GM12891 (cell line): ENCODE data around the gene OPCML.

Experiments
- POLR2A ChIP-seq: IDR thresholded peaks from 2 replicates; pipeline ENCODE4 v1.6.1; 2011; ENCODE audit warnings: low read depth, low read length, control low read depth
- POLR2AphosphoS5 ChIP-seq: IDR thresholded peaks from 2 replicates; pipeline ENCODE4 v1.6.1; 2011; ENCODE audit warnings: low read depth, low read length, control low read depth

DNA sequence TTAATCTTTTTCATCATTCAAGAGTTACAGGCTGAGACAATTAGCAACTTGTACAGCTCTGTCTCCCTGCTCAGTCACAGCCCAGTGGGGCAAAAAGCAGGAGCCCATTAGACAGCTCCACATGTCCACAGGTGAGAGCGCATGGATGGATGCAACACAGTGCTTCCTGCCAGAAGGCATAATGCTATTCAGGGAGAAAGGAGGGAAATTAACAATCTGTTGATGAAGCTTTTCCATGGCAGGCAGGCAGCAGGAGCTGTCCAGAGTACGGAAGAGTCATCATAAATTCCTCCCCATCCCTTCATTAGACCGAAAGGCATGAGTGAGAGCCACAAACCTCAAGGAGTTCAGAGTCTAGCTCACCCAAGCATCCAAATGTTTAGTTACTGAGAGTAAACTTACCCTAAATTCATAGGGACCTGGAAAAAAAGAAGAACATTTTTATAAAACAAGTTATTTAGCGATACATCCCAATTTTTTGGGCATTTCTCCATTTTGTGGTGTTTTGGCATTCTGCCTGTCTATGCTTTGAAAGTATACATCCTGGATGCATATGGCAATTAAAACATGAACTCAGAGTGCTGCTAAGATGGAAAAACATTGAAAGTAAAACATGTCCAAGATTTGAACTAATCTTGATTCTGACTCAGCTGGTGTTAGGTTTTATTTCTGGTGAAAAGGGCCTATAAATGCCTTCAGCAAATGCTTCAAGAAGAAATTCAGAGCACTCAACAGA lies 428.1 kb downstream of the OPCML start:
- TF ChIP-seq POLR2A: no peak
- no peak for TF ChIP-seq POLR2AphosphoS5
